Esophagus muscularis mucosa (tissue), 4 donors: ENCODE measurements around the gene TXN. TPM values are rescaled to one million over a fixed set of nuclear protein-coding genes. Genes with fewer than 3 reads are reported as not detected.

Experiments
- DNase-seq: peaks from one replicate; pipeline ENCODE4 v3.0.0-alpha.2; 2017; ENCODE audit errors: extremely low spot score
- H3K27ac ChIP-seq, 4 donors: fragments of 200-600 bp; sonication (generic); replicated peaks in 1 of 4; 1 replicate in 3 of 4; 2 replicates in 1 of 4; pipeline ENCODE4 v1.5.1; 2016 to 2019; ENCODE audit warnings: mild to moderate bottlenecking in 1 of 4
- H3K27me3 ChIP-seq, 4 donors: fragments of 200-600 bp; sonication (generic); one replicate each; pipeline versions ENCODE4 v1.5.1 to v1.6.0; 2016 to 2019
- H3K36me3 ChIP-seq, 4 donors: fragments of 200-600 bp; sonication (generic); one replicate each; pipeline ENCODE4 v1.5.1; 2016 to 2019
- H3K4me1 ChIP-seq, 4 donors: fragments of 200-600 bp; sonication (generic); one replicate each; pipeline ENCODE4 v1.5.1; 2016 to 2019
- H3K4me3 ChIP-seq, 4 donors: fragments of 200-600 bp; sonication (generic); 1 replicate in 2 of 4; 2 replicates in 2 of 4; pipeline ENCODE4 v1.5.1; 2016 to 2019; ENCODE audit warnings: mild to moderate bottlenecking in 4 of 4, moderate library complexity in 1 of 4
- H3K9me3 ChIP-seq, 4 donors: fragments of 200-600 bp; sonication (generic); 1 replicate in 3 of 4; 2 replicates in 1 of 4; pipeline ENCODE4 v1.5.1; 2016 to 2019
- EP300 ChIP-seq: sonication (generic); formaldehyde crosslinking; IDR thresholded peaks from one replicate; pipeline ENCODE4 v1.6.1; 2017; ENCODE audit warnings: antibody characterized with exemption
- POLR2A ChIP-seq: fragments of 450-650 bp; IDR thresholded peaks from one replicate; pipeline ENCODE4 v1.6.1; 2017; ENCODE audit warnings: antibody characterized with exemption, moderate library complexity, mild to moderate bottlenecking, low read depth
- POLR2AphosphoS5 ChIP-seq, 2 donors: sonication (generic); formaldehyde crosslinking; IDR thresholded peaks; one replicate each; pipeline ENCODE4 v1.6.1; 2017; ENCODE audit warnings: antibody characterized with exemption in 2 of 2
- WGBS: methylation state at CpG from one replicate; pipeline ENCODE4 v1.1.5; 2018; 5-methylcytosine and 5-hydroxymethylcytosine counted together
- intact Hi-C: fragments of 100-400 bp; cut with DNase I; formaldehyde crosslinking; loops from one replicate; pipeline ENCODE4 v1.15.1; 2023
- total RNA-seq, 4 donors: library from RNA; depleted of rRNA; stranded (reverse); fragments of >200 nt; gene quantifications; one replicate each; pipeline versions ENCODE4 v1.1.0 to v1.2.1, GENCODE V29; 2016
- TF ChIP-seq, protein P1 (sequence below), 3 experiments: fragments of 200-600 bp in 2 of 3; fragments of 450-650 bp in 1 of 3; sonication (generic) in 2 of 3; IDR thresholded peaks; one replicate each; pipeline ENCODE4 v1.5.1; 2017 to 2019; ENCODE audit warnings: antibody characterized with exemption in 3 of 3, mild to moderate bottlenecking in 2 of 3, moderate library complexity in 1 of 3

Gene TXN
- total RNA-seq, 4 donors from 2014 or later: 158 to 213 (median 178) TPM

DNA sequence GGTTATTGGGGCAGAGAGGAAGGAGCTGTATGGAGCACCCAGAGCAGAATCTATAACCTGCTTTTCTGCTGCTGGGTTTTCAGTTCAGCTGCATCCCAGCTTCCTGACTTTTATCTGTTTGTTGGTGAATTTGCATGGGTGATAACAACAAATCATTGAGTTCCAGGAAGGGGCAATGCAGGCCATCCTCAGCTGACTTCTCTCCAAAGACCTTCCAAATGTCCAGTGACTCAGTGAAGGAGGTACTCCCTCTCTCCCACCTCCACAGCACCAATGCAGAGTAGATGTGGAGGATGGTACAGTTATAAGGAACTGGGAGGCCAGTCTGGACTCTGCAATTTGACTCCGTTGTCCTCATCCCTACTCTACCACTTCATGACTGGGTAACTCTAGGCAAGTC is 1.6 kb upstream of the TXN start:
- 87% methylated on average over 1 of the region's 1 CpG for WGBS
- TF ChIP-seq POLR2A (no peak), POLR2AphosphoS5 (IDR thresholded peaks at IDR 0.05) (no peak), EP300 (no peak)
- no peaks in the 10 kb centered on the region for H3K27me3 ChIP-seq

DNA sequence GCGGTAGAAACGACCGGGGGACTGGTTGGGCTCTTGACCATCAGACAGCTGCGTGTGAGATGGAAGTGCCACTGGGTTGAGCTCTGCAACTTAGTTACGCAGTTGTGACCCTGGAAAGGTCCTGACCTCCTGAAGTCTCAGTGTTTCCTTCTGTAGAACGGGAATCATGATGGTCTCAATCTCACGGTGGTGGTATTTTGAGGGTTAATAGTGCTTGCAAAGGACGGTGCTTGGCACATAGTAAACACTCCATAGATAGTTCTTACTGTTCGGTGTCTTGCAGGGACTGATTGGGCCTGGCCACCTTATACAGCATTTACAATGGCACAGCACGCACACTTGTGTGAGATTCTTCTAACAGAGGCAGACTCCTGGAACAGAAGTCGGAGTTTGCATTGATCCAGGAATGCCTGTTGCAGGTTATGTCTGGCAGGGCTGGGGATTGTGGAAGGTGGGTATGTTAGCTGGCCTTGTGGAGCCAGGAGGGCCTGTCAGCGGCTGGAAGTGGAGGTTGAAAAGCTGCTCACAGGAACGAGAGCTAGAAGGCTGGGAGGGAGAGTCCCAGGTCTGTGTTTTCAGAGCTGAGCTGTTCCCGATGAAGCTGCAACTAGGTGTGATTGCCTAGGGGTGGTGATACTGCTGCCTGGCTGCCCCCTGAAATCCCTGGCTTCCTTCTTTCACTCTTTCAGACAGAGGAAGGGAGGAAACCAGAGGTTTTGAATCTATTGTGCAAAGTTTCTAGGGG is 962 bp upstream of the TXN start:
- no peak for DNase-seq
- intact Hi-C loops: no loop called here
- Histone ChIP-seq H3K9me3 (no peaks in the 10 kb centered on the region), H3K27me3 (no peaks in the 10 kb centered on the region), H3K27ac (peak overlapping the region; percentile 93 to 96 (median 94)), H3K4me3 (peak overlapping the region; percentile 78 to 99 (median 91)), H3K4me1 (peaks cover 11 to 43% (median 40%) of the 10 kb centered on the region in 4 donors), H3K36me3 (no peaks in the 10 kb centered on the region)
- TF ChIP-seq, protein P1, sequence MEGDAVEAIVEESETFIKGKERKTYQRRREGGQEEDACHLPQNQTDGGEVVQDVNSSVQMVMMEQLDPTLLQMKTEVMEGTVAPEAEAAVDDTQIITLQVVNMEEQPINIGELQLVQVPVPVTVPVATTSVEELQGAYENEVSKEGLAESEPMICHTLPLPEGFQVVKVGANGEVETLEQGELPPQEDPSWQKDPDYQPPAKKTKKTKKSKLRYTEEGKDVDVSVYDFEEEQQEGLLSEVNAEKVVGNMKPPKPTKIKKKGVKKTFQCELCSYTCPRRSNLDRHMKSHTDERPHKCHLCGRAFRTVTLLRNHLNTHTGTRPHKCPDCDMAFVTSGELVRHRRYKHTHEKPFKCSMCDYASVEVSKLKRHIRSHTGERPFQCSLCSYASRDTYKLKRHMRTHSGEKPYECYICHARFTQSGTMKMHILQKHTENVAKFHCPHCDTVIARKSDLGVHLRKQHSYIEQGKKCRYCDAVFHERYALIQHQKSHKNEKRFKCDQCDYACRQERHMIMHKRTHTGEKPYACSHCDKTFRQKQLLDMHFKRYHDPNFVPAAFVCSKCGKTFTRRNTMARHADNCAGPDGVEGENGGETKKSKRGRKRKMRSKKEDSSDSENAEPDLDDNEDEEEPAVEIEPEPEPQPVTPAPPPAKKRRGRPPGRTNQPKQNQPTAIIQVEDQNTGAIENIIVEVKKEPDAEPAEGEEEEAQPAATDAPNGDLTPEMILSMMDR (IDR thresholded peaks at IDR 0.05): no peak
- no peak for TF ChIP-seq POLR2A
- TF ChIP-seq EP300: no peak
- no peak for TF ChIP-seq POLR2AphosphoS5 (IDR thresholded peaks at IDR 0.05)
- 14% methylated on average over 10 of the region's 14 CpGs for WGBS

More for the DNA sequence above, 1.6 kb upstream of the TXN start:
- Histone ChIP-seq H3K36me3 (no peaks in the 10 kb centered on the region), H3K4me3 (no peak overlapping the region), H3K9me3 (no peaks in the 10 kb centered on the region), H3K4me1 (peaks cover 11 to 37% (median 33%) of the 10 kb centered on the region in 4 donors), H3K27ac (peak overlapping the region; percentile 93 to 96 (median 94))
- intact Hi-C loops: no loop called here
- no peak for DNase-seq

DNA sequence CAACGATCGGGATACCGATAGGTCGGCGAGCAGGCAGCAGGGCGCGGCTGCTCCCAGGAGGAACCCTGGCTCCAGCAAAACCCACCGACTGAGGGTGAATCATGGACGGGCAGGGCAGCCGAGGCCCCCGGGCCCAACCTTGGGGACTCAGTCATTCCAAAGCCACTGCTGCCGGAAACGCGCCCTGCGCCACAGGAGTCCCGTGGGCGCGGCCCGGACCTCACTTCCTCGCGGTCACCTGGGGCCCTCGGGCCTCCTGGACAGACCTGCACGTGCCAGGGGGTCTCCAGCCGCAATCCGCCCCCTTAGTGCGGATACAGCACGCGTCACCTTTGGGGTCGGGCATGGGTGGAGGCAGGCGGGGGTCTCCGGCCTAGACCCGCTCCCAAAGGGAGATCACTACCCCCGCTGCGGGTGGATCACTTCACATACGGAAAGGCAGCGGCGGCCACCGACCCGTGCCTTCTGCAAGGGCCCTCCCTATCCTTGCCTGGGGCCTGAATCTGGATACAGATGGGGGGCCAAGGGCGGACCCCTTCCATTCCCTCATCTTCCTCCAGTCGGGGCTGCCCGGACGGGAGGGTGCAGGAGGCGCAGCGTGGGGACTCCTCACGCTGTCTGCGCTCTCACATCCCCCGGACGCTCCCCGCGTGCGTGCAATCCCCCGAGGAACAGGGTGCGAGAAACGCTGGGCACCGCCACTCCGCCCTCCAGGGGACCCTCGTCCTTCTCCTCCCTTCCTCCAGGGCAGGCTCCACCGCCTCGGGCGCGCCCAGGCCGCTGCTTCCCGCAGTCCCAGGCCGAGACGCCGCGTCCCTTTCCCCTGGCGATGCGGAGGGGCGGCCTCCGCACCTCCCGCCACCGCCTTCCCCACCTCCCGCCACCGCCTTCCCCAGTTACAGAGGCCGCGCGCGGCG is 586 bp downstream of the TXN start:
- TF ChIP-seq, protein P1 (IDR thresholded peaks at IDR 0.05): no peak
- TF ChIP-seq POLR2AphosphoS5 (IDR thresholded peaks at IDR 0.05) (peak; percentile 67 to 85), POLR2A (peak; percentile 38)
- no peak for DNase-seq
- Histone ChIP-seq H3K9me3 (no peaks in the 10 kb centered on the region), H3K27ac (peak overlapping the region; percentile 93 to 96 (median 94)), H3K27me3 (no peaks in the 10 kb centered on the region), H3K36me3 (peaks cover 0 to 5% (median 2%) of the 10 kb centered on the region in 4 donors), H3K4me1 (peaks cover 11 to 54% (median 42%) of the 10 kb centered on the region in 4 donors), H3K4me3 (peak overlapping the region; percentile 78 to 99 (median 91))
- intact Hi-C loops: no loop called here
- under 1% methylated on average over 31 of the region's 81 CpGs for WGBS

DNA sequence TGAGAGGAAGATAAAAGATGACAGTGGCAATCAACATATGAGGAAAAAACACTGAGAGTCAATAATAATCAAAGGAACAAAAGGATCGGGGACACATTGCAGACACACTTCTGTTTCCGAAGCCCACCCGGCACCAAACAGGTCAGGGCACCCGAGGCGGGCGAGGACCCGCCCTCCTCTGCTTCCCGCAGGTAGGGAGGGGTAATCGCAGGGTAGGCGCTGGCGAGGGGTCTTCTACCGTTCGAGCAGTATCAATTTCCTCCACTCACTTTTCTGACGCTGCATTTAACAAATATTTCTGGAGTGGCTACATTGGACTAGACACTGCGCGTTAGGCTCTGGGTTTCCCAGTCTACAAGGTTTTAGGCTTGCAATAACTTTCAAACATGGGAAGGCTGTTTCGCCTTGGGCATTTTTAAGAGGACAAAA is 1.3 kb downstream of the TXN start:
- TF ChIP-seq, protein P1 (IDR thresholded peaks at IDR 0.05): no peak
- TF ChIP-seq POLR2A (no peak), POLR2AphosphoS5 (IDR thresholded peaks at IDR 0.05) (no peak), EP300 (no peak)
- Histone ChIP-seq H3K4me1 (peaks cover 11 to 54% (median 42%) of the 10 kb centered on the region in 4 donors), H3K9me3 (no peaks in the 10 kb centered on the region), H3K27me3 (no peaks in the 10 kb centered on the region), H3K4me3 (peak overlapping the region; percentile 78 to 99 (median 91)), H3K36me3 (peaks cover 0 to 11% (median 6%) of the 10 kb centered on the region in 4 donors), H3K27ac (peak overlapping the region; percentile 93 to 96 (median 94))
- DNase-seq: no peak
- WGBS: 10% methylated on average over 17 of the region's 17 CpGs
- intact Hi-C loops: no loop called here

DNA sequence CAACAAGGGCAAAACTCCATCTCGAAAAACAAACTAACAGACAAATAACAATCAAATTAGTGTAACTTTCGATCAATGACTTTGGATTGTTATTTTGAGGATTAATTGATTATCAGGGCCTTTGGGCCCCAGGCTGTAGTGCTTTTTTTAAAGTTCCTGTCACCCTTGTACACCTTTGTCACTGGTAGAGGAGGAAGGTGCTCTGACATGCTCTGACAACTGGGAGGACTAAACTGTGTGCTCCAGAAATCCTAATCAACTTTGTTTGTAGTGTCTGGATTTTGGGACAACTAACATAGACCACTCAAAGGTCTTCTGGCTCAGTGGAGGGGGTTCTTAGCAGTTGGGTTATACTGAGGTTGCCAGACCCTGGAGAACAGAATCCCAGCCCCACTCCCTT is 1.8 kb downstream of the TXN start:
- intact Hi-C loops: no loop called here

More for the DNA sequence above, 1.8 kb downstream of the TXN start:
- Histone ChIP-seq H3K4me1 (peaks cover 11 to 54% (median 42%) of the 10 kb centered on the region in 4 donors), H3K4me3 (peak overlapping the region; percentile 78 to 99 (median 91)), H3K27me3 (no peaks in the 10 kb centered on the region), H3K27ac (peak overlapping the region; percentile 93 to 96 (median 94)), H3K36me3 (peaks cover 0 to 17% (median 11%) of the 10 kb centered on the region in 4 donors), H3K9me3 (no peaks in the 10 kb centered on the region)
- 81% methylated on average over 2 of the region's 2 CpGs for WGBS
- TF ChIP-seq, protein P1 (IDR thresholded peaks at IDR 0.05): no peak
- TF ChIP-seq POLR2A (no peak), POLR2AphosphoS5 (IDR thresholded peaks at IDR 0.05) (no peak), EP300 (no peak)
- no peak for DNase-seq
